ENCODE measurements around the gene COP1.

- TF ChIP-seq CTCF (IDR thresholded peaks at IDR 0.05 in 8 of 11, conservative IDR thresholded peaks at IDR 0.05 in 3 of 11), result no peak
- TF ChIP-seq POLR2AphosphoS5 (IDR thresholded peaks at IDR 0.05), result no peak
These were observed 84.8 kb downstream of the COP1 start for GRCh38 chr1:176122282-176122681.

All from spleen (tissue), 7 donors.